GM19328 (cell line): ENCODE measurements around the gene PLEKHA6.

Experiments used
- ATAC-seq: cut with Tn5 transposase; IDR thresholded peaks from one replicate; pipeline ENCODE4 v1.9.1; 2021; ENCODE audit warnings: mild to moderate bottlenecking, moderate library complexity; ENCODE audit not compliant: unreplicated experiment

PLEKHA6 gene, protein sequence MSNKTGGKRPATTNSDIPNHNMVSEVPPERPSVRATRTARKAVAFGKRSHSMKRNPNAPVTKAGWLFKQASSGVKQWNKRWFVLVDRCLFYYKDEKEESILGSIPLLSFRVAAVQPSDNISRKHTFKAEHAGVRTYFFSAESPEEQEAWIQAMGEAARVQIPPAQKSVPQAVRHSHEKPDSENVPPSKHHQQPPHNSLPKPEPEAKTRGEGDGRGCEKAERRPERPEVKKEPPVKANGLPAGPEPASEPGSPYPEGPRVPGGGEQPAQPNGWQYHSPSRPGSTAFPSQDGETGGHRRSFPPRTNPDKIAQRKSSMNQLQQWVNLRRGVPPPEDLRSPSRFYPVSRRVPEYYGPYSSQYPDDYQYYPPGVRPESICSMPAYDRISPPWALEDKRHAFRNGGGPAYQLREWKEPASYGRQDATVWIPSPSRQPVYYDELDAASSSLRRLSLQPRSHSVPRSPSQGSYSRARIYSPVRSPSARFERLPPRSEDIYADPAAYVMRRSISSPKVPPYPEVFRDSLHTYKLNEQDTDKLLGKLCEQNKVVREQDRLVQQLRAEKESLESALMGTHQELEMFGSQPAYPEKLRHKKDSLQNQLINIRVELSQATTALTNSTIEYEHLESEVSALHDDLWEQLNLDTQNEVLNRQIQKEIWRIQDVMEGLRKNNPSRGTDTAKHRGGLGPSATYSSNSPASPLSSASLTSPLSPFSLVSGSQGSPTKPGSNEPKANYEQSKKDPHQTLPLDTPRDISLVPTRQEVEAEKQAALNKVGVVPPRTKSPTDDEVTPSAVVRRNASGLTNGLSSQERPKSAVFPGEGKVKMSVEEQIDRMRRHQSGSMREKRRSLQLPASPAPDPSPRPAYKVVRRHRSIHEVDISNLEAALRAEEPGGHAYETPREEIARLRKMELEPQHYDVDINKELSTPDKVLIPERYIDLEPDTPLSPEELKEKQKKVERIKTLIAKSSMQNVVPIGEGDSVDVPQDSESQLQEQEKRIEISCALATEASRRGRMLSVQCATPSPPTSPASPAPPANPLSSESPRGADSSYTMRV

DNA sequence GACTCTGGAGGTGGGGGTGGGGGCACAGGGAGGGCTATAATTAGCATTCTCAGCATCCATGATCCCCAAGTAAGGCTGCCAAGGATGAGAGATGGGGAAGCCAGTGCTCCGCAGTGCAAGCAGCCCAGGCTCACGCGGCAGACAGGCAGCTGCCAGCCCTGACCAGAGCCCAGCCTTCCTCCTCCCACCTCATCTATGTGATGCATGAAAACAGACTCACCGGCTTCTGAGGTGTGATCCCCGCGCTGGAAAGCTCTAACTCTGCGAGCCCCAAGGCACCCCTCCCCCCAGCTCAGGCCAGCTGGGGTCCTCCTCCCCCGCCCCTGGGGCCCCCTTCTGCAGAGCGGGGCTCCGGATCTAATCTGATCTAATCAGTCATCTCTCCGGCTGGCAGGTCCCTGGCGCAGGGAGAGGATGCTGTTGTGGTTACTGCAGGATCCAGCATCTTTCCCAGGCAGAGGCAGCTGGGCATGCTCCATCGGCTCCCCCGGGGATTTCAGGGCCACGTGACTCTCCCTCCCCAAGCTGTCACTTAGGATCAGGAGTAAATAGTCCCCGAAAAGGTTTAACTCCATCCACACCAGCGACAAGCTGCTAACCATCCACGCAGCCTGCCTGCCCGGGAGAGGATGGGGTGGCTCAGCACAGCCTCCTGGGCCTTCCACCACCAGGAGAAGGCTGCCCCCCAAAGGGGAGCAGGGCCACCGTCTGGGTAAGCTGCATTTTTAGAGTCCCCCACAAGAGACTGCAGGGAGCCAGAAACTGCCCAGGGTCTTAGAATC, at the start of gene PLEKHA6:
Gene PLEKHA6 (minus strand): TSS at position 456 of the 782 bp plus-strand sequence. CDS start 86,202 bp downstream, outside the sequence.
- no peak for ATAC-seq

DNA sequence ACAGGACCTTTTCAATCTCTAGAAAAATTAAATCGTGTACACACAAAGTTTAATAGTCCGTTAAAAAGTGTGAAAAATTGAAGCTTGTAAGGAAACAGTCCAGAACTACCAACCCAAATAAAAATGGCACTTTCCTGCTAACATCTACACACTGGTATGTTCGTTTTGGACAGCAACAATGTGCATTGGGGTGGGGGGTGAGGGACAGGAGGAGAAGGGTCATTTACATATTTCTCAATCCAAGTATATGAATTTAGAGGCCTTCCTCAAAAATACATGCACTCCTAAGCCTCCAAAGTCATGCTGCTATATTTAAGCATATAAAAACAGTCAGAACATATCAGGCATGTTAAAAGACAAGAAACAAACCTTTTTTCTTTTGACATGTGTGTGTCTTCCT, 49.4 kb upstream of the PLEKHA6 start:
- no peak for ATAC-seq

DNA sequence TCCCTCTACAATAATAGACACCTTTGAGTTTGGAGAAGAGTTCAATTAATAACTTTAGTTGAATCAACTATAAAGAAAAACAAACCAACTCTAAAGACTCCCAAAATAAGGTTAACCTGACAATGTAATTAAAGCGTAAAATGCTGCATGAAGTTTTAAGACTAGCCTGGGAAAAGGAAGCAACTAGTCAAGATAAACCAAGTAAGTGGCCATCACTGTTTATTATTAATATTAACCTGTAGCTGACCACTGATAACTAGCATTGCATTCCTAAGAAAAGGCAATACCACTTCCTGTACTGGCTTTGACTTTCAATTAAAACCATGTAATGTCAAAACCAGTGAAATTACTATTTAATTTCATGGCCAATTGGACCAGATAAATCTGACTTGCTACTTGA, 48.9 kb upstream of the PLEKHA6 start:
- no peak for ATAC-seq

DNA sequence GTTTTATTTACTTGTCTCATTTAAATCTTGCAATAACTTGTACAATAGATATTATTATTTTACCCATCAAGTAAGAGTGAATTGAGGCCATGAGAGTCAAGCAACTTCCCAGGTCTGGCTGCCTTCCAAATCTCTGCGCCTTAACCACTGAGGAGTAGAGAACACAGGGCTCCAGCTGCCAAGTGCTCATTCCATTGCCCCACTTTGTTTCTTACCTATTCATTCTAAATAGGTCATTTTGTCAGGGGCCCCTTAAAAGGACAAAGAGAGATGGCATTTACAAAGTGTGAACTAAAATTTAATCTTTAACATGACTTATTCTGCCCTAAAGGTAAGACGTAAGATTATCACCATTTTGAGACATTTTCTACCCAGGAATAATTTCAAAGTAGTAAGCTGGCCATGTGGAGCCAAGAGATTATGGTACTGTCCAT, 48.4 kb upstream of the PLEKHA6 start:
- ATAC-seq, result no peak

DNA sequence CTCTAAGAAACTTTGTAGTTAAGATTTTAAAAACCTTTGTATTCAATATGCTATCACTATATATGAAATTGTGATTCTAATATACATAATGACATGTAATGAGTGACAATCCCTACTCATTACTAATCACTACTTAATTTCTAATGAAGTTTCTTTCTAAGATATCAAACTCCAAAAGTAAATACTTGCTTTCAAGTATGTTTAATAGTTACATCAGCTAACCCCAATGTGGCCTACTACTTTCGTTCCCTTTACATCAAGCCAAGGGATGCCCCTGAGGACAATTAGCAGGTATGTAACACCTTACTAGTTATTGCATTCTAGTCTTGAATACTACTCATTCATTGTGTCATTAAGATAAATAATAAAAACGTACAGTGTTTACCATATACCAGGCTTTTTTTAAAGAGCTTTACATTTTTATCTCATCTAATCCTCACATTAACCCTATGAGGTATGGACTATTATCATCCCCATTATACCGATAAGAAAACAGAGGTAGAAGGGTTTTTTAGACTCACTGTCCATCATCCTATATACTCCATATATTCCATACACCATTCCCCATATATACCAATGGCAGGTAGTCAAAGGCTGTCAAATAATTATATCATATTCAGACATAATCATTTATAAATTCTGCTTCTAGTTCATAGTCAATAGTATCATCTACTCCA, 47.7 kb upstream of the PLEKHA6 start:
- ATAC-seq, result no peak

DNA sequence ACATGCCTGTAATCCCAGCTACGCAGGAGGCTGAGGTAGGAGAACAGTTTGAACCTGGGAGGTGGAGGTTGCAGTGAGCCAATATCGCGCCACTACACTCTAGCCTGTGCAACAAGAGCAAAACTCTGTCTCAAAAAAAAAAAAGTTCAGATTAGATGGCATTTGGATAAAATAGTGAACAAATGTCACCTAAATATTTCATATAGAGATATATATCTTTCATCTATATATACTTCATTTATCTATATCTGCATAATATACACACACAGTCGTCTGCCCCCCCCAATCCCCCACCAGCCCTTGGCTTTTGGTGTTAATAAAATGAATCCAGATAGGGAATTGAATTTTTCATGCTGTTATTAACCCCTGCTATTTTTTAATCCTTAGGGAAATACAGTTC, 46.9 kb upstream of the PLEKHA6 start:
- no peak for ATAC-seq

DNA sequence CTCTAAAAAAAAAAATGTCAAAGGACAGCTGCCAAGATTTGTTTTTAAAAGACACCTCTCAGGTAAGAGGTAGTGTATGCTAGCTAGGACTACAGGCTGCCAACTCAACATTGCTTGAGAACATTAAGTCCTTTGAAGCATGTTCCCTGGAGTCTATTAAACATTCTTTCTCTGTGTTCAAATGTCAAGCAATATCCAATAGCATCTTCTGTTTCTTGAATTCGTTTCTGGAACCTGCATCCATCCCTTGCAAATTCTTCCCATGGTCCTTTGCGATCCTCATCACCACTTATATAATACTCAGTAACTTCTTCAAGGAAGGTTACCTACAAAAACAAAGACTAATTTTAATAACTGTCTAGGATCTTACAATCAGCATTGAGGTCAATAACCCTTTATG, 46.3 kb upstream of the PLEKHA6 start:
- ATAC-seq, result no peak

DNA sequence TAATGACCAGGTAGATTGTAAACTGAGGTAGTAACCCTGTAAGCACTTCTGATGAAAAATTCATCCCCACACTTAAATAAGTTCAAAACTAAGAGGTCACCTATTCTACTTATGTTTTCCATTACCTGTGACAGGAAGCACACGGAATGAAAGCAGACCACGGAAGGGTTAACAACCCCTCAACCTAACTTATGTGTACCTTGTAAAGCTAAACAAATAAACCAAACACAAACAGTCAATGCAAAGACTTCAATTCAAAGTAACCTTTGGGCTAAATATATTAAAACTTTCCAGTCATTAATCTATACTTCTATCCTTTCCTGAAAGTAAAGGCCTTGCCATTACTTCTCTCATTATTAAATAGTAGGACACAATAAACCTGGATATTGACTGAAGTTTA, 44.9 kb upstream of the PLEKHA6 start:
- no peak for ATAC-seq

DNA sequence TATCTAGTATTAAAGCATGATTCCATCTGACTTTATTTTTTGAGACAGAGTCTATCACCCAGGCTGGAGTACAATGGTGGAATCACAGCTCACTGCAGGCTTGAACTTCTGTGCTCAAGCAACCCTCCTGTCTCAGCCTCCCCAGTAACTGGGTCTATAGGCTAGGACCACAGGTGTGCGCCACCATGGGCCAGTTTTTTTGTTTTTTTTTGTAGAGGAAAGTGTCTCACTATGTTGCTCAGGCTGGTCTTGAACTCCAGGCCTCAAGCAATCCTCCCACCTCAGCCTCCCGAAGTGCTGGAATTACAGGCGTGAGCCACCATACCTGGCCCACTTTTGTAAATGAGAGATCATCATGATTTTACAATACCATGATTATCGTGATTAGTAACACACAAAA, 42.7 kb upstream of the PLEKHA6 start:
- no peak for ATAC-seq

DNA sequence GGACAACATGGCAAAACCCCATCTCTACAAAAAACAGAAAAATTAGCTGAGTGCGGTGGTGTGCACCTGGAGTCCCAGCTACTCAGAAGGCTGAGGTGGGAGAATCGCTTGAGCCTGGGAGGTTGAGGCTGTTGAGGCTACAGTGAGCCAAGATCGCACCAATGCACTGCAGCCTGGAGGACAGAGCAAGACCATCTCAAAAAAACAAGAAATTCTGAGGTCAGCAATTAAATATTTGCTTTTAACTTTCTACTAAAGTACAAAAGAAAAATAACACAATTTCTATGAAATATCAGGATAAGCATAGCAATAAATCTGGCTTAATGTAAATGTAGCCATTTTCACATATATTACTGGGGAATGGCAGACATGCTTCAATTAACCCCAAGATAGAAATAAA, 42.0 kb upstream of the PLEKHA6 start:
- ATAC-seq, result no peak

DNA sequence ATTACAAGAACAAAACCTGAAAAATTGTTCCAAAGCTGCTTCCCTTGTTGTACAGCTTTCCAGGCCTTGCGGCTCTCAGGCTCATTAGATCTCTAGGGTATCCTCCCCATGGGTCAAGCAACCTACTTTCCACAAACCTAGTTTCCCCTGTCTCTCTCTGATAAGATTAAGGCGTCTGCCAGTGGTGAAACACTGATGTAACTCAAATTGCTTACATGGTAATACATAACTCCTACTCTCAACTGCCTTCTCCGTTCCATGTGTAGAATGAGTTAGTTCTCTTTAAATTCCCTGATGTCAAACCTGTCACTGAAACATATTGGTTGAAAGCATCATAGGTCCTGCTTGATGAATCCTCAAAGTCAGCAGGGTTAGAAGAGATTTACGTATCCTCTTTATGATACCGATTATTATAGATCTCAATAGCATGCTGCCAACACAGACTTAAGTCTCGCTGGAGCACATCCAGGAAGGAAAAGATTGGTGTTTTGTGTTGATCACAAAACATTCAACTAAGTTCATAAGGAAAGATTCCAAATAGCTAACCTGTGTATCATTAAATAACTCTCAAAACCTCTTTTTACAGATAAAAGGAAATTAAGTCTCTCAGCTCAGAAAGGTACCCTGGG, 41.3 kb upstream of the PLEKHA6 start:
- no peak for ATAC-seq

DNA sequence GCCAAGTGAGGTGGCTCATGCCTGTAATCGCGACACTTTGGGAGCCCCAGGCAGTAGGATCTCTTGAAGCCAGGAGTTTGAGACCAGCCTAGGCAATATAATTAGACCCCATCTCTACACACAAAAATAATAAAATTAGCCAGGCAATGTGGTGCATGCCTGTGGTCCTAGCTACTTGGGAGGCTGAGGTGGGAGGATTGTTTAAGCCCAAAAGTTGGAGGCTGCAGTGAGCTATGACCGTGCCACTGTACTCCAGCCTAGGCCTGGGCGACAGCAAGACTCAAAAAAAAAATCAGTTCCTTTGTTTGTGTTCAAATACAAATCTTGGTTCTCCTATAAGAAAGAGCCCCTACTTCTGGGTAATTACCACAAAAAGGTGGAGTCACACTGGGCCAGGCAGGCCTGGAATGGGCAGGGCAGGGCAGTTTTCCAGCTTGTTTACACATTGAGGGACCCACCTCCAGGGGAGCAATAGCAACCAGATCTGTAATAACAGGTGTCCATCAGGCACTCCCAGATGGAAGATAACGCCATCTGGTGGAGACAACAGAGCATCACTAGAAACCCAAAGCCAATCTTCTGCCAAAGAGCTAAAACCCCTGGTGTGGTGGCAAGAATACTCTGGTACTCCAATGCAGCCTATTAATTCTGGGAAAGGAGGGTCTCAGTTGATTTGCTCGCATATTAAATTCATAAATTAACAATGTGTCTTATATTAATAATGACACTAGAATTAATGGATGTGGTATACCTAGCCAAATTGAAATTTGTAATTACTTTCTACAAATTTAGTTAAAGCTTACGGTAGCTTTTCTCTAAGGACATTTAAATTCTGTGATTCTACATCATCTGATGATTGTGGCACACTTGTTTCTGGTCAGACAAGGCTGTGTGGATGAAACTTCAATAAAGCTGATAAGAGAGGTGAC, 38.7 kb upstream of the PLEKHA6 start:
- no peak for ATAC-seq

DNA sequence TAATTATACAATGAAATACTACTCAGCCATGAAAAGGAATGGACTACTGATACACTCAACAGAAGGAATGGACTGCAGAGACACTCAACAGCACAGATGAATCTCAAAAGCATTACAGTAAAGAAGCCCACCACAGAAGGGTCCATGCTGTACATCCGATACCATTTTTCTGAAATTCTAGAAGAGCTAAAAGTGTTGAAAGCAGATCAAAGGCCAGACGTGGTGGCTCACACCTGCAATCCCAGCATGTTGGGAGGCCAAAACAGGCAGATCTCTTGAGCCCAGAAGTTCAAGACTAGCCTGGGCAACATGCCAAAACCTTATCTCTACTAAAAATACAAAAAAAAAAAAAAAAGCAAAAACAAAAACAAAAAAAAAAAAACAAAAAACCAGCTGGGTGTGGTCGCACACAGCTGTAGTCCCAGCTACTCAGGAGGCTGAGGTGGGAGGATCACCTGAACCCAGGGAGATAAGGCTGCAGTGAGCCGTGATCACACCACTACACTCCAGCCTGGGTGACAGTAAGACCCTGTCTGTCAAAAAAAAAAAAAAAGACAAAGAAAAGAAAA, 36.4 kb upstream of the PLEKHA6 start:
- no peak for ATAC-seq

DNA sequence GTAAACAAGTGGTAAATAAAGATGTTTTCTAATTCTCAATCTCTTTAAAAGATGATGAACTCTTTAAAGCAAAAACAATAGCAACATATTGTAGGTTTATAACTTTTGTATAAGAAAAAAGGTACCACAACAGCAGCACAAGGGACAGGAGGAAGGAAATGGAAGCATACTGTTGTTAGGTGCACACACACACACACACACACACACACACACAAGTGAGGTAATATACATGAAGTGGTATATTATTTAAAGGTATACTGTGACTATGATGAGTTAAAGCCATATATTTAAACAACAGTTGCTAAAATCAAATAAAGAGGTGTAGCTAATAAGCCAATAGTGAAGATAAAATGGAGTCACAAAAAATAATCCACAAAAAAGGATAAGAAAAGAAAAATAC, 31.9 kb upstream of the PLEKHA6 start:
- ATAC-seq, result no peak

DNA sequence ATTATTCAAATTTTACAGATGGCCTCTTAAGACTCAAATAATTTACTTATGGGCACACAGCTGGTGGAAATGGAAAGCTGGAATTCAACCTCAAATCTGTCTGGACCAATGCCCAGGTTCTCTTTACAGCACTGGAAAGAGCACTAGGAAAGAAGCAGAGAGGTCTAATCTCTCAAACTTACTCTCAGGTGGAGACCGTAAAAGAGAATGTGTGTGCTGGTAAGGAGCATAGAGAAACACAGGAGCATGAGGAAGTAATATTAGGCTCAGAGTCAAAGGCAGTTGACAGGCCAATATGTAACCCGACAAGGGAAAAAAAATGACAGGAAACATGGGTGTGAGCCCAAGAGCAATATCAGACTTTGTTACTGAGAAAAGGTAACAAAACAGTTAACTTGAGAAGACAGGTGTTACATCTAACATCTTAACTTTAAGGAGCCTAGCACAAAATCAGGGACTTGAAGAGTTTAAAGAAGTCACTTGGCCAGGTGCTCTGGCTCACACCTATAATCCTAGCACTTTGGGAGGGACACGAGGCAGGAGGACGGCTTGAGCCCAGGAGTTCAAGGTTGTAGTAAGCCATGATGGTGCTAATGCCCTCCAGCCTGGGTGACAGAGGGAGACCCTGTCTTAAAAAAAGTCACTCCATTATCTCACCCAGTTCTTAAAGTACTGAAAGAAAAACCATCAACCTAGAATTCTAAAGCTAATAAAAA, 31.2 kb upstream of the PLEKHA6 start:
- no peak for ATAC-seq

DNA sequence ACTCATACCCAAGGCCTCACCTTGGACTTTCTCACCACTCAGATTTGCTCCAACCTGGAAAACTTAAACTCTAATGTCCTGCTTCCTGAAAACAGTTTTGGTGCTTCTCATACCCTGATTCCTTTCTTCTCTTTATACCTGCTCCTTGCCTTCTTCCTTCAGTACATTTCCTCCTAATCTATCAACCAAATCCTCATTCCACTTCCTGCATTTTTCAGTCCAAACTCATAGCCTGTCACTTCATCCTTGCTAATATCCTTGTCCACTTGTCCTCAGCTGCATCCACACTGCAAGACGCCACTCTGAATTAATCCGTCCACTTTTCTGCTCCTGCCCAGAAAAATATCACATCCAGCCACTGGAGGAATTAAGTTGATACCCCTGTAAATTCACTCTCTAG, 26.0 kb upstream of the PLEKHA6 start:
- no peak for ATAC-seq

DNA sequence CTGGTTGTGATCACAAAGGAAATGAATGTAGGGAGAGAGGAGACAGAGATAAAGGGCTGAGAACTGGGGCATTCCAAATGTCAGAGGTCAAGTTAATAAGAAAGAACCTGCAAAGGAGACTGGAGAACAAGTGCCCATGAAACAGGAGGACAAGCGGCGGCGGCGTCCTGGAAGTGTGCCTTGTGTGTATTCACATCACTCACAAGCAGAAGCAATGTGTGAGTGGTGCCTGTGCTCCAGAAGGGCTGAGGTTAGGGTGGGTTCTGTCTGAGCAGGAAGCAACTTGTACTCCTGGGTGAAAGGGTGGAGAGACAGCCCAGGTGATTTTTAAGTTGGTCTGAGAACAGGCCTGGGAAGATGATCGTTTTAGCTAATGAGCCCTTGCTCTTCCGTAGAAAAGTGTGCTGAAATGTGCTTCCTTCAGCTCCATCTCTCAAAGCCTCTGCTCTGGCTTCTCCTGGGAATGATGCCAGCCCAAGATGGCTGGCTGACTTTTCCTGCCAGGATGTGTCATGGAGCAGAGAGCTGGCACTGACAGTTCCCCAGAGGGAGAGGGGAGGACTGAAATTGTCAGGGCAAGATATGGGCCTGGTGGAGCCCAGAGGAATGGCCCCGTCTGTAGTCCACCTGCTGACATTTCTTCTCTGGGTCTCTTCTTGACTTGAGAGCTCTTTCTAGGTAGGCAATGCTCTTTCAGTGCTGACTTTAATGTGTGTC, 25.1 kb upstream of the PLEKHA6 start:
- no peak for ATAC-seq
